Right lung (tissue), 5 donors: ENCODE results near the gene TTLL7. TPM values are rescaled to one million over a fixed set of nuclear protein-coding genes. Genes with fewer than 3 reads are reported as not detected.
A peak's percentile ranks its signal among the peaks of the same experiment; 100 is the strongest.

Source experiments
- DNase-seq, 2 donors: peaks; one replicate each; pipeline ENCODE4 v3.0.0-alpha.2; 2013
- polyA plus RNA-seq, 5 donors: library from polyadenylated mRNA; unstranded; fragments of 120-200 nt; gene quantifications; one replicate each; pipeline versions ENCODE4 v1.2.1 to v1.2.3, GENCODE V29; 2013; ENCODE audit warnings: inconsistent platforms in 1 of 5, low replicate concordance in 1 of 5; ENCODE audit not compliant: insufficient read length in 5 of 5, insufficient read depth in 1 of 5

The TTLL7 gene
- polyA plus RNA-seq, 5 donors = 3.1 to 7.2 (median 5.8) TPM

GRCh38 chr1:83883979-83884378, 115.0 kb downstream of the TTLL7 start:
- DNase-seq = no peak

GRCh38 chr1:83882906-83883305, 116.0 kb downstream of the TTLL7 start:
- DNase-seq = no peak

- no peak for DNase-seq
Observed at GRCh38 chr1:83872515-83872914, 126.4 kb downstream of the TTLL7 start.

- no peak for DNase-seq
Observed at GRCh38 chr1:83864991-83865390, 133.9 kb downstream of the TTLL7 start.

- DNase-seq = peak; percentile 37 to 66
Observed at GRCh38 chr1:83860490-83861221, 138.3 kb downstream of the TTLL7 start.

- DNase-seq = no peak
Observed at GRCh38 chr1:83857716-83858115, 141.2 kb downstream of the TTLL7 start.

- DNase-seq = peak; percentile 53 to 59
Observed at GRCh38 chr1:83857103-83857502, 141.8 kb downstream of the TTLL7 start.

GRCh38 chr1:83856381-83856780, 142.6 kb downstream of the TTLL7 start:
- no peak for DNase-seq

GRCh38 chr1:83854456-83854855, 144.5 kb downstream of the TTLL7 start:
- no peak for DNase-seq

- no peak for DNase-seq
Observed at GRCh38 chr1:83850834-83851233, 148.1 kb downstream of the TTLL7 start.

GRCh38 chr1:83849191-83850061, 149.5 kb downstream of the TTLL7 start:
- DNase-seq = no peak

- DNase-seq = no peak
Observed at GRCh38 chr1:83846138-83846537, 152.8 kb downstream of the TTLL7 start.

- peak; percentile 30 to 38 for DNase-seq
Observed at GRCh38 chr1:83845437-83846071, 153.4 kb downstream of the TTLL7 start.

- no peak for DNase-seq
Observed at GRCh38 chr1:83844546-83844945, 154.4 kb downstream of the TTLL7 start.

GRCh38 chr1:83839566-83840173, 159.3 kb downstream of the TTLL7 start:
- no peak for DNase-seq

- DNase-seq = no peak
Observed at GRCh38 chr1:83838573-83838972, 160.4 kb downstream of the TTLL7 start.

GRCh38 chr1:83836543-83836942, 162.4 kb downstream of the TTLL7 start:
- DNase-seq = no peak

- DNase-seq = no peak
Observed at GRCh38 chr1:83834621-83835264, 164.2 kb downstream of the TTLL7 start.

- no peak for DNase-seq
Observed at GRCh38 chr1:83832194-83832593, 166.7 kb downstream of the TTLL7 start.

GRCh38 chr1:83829106-83829505, 169.8 kb downstream of the TTLL7 start:
- DNase-seq = no peak

- DNase-seq = no peak
Observed at GRCh38 chr1:83828456-83828855, 170.5 kb downstream of the TTLL7 start.

- no peak for DNase-seq
Observed at GRCh38 chr1:83827741-83828140, 171.2 kb downstream of the TTLL7 start.
